ENCODE results near the gene LRTM2.
"Not testable (repeated sequence)": the region's sequence is repeated elsewhere in the genome, so short reads cannot be mapped to it uniquely, and the experiment has no call there.

LRTM2 gene

GRCh38 chr12:1815814-1816729, 4.3 kb upstream of the LRTM2 start:
- no peak for TF ChIP-seq CTCF (IDR thresholded peaks at IDR 0.05; ENCODE audit: low read depth, low read length)
- no peak for DNase-seq (ENCODE audit: extremely low read depth, low read depth)

- no peak for DNase-seq (ENCODE audit: extremely low read depth, low read depth)
Measured at GRCh38 chr12:1816730-1817348, 3.5 kb upstream of the LRTM2 start.

GRCh38 chr12:1817928-1818327, 2.4 kb upstream of the LRTM2 start:
- DNase-seq (ENCODE audit: extremely low read depth, low read depth): not testable (repeated sequence)

More at GRCh38 chr12:1816730-1817348, 3.5 kb upstream of the LRTM2 start:
- no peak for TF ChIP-seq CTCF (IDR thresholded peaks at IDR 0.05; ENCODE audit: low read depth, low read length)

GRCh38 chr12:1819050-1819449, 1.3 kb upstream of the LRTM2 start:
- no peak for TF ChIP-seq CTCF (IDR thresholded peaks at IDR 0.05; ENCODE audit: low read depth, low read length)
- no peak for DNase-seq (ENCODE audit: extremely low read depth, low read depth)

- no peak for TF ChIP-seq CTCF (IDR thresholded peaks at IDR 0.05; ENCODE audit: low read depth, low read length)
- no peak for DNase-seq (ENCODE audit: extremely low read depth, low read depth)
Measured at GRCh38 chr12:1819571-1819970, 794 bp upstream of the LRTM2 start.

GRCh38 chr12:1820896-1821291, 529 bp downstream of the LRTM2 start:
- no peak for TF ChIP-seq CTCF (IDR thresholded peaks at IDR 0.05; ENCODE audit: low read depth, low read length)
- DNase-seq (ENCODE audit: extremely low read depth, low read depth): no peak

GRCh38 chr12:1821805-1822204, 1.4 kb downstream of the LRTM2 start:
- TF ChIP-seq CTCF (IDR thresholded peaks at IDR 0.05; ENCODE audit: low read depth, low read length): no peak
- DNase-seq (ENCODE audit: extremely low read depth, low read depth): no peak
